ENCODE data around the gene ANKRD28.
"Not testable (repeated sequence)": the region's sequence is repeated elsewhere in the genome, so short reads cannot be mapped to it uniquely, and the experiment has no call there.

Gene ANKRD28

GRCh38 chr3:15769256-15769915 lies 28.4 kb downstream of the ANKRD28 start:
- H3K4me3 ChIP-seq (ENCODE audit: low read length): no peak overlapping the region
- no peak for TF ChIP-seq ZNF274 (IDR thresholded peaks at IDR 0.05; ENCODE audit: low read depth, low read length)

GRCh38 chr3:15768421-15769255 lies 29.1 kb downstream of the ANKRD28 start:
- H3K4me3 ChIP-seq (ENCODE audit: low read length): peak overlapping the region; percentile 42; the same call in 1 of the 2 replicates
- TF ChIP-seq ZNF274 (IDR thresholded peaks at IDR 0.05; ENCODE audit: low read depth, low read length): no peak

DNA sequence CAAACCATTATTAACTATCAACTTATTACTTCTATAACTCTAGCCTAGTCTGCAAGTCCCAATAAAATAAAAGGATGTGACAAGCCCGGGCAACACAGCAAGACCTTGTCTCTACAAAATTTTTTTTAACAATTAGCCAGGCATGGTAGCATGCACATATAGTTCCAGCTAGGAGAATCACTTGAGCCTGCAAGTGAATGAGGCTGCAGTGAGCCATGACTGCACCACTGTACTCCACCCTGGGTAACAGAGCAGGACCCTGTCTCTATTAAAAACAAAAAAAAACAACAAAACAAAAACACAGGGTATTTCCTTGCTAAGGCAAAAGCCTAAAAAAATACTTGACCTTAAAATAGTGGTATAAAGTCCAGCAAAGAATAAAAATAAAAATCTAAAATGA lies 31.4 kb downstream of the ANKRD28 start:
- TF ChIP-seq ZNF274 (IDR thresholded peaks at IDR 0.05; ENCODE audit: low read depth, low read length): no peak
- no peak overlapping the region for H3K4me3 ChIP-seq (ENCODE audit: low read length)

DNA sequence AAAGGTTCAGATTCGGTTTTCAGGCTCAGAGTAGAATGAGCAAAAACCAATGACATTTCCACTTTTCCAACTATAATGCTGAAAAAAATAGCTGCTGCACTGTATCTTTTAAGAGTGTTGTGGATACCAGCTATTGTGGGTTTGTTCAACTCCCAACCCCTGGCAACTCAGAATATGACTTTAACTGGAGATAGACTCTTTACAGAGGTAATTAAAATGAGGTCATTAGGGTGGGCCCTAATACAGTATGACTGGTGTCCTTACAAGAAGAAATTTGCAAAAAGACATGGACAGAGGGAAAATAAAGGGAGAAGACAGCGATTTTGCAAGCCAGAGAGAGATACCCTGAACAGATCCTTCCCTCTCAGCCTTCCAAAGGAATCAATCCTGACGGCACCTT lies 39.5 kb downstream of the ANKRD28 start:
- TF ChIP-seq ZNF274 (IDR thresholded peaks at IDR 0.05; ENCODE audit: low read depth, low read length): no peak
- H3K4me3 ChIP-seq (ENCODE audit: low read length): no peak overlapping the region

DNA sequence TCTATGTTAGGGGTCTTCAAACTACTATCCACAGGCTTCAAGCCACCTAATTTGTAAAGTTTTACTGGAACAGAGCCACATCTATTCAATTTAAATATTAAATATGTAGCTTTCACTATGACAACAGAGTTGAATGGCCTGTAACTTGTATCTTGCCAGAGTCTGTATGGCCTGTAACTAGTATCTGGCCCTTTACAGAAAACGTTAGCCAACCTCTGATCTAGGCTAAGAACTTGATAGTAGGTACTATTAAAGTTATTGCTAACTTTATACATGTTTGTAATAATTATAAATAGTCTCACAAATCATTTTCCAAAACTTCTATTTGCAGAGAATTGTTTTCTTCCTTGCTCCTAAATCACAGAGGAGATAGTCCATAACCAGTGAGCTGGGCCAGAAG lies 40.0 kb downstream of the ANKRD28 start:
- no peak for TF ChIP-seq ZNF274 (IDR thresholded peaks at IDR 0.05; ENCODE audit: low read depth, low read length)
- no peak overlapping the region for H3K4me3 ChIP-seq (ENCODE audit: low read length)

DNA sequence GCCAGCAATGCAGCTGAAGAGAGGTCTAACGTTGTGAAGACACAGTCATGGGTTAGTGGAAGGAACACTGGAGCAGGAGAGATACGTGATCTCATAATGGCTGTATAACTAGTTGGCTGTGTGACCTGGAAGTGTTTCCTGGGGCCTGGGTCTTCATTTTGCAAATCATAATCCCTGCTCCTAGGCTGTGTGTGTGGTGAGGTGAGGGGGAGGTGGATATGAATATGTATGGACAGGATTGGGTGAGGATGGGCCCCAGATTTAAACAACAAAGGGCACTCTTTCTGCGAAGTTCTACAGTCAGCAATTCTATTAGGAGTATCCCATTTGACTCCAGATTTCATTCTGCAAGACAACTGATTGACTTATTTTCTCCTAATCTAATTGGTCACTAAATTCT lies 41.3 kb downstream of the ANKRD28 start:
- no peak overlapping the region for H3K4me3 ChIP-seq (ENCODE audit: low read length)
- TF ChIP-seq ZNF274 (IDR thresholded peaks at IDR 0.05; ENCODE audit: low read depth, low read length): no peak

- no peak for TF ChIP-seq ZNF274 (IDR thresholded peaks at IDR 0.05; ENCODE audit: low read depth, low read length)
- no peak overlapping the region for H3K4me3 ChIP-seq (ENCODE audit: low read length)
Measured at GRCh38 chr3:15755780-15756179, 42.0 kb downstream of the ANKRD28 start.

DNA sequence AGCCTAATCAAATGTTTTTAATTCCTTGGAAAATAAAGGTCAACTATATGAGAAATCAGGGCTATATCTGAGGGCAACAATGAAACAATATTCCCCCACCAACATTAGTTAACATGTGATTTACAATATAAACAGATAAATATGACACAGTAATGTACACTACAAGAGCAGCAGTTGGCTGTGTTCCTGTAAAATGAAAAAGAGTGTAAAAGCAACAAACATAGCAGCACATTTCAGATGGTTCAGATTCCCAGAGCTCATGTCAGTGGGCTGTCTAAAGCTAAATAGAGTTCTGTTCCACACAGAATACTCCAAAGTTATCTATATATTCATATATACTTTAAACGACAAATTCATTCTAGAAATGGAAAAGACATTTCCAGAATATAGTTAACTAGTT lies 42.6 kb downstream of the ANKRD28 start:
- no peak for TF ChIP-seq ZNF274 (IDR thresholded peaks at IDR 0.05; ENCODE audit: low read depth, low read length)
- no peak overlapping the region for H3K4me3 ChIP-seq (ENCODE audit: low read length)

- no peak for TF ChIP-seq ZNF274 (IDR thresholded peaks at IDR 0.05; ENCODE audit: low read depth, low read length)
- no peak overlapping the region for H3K4me3 ChIP-seq (ENCODE audit: low read length)
Measured at GRCh38 chr3:15754047-15754446, 43.7 kb downstream of the ANKRD28 start.

DNA sequence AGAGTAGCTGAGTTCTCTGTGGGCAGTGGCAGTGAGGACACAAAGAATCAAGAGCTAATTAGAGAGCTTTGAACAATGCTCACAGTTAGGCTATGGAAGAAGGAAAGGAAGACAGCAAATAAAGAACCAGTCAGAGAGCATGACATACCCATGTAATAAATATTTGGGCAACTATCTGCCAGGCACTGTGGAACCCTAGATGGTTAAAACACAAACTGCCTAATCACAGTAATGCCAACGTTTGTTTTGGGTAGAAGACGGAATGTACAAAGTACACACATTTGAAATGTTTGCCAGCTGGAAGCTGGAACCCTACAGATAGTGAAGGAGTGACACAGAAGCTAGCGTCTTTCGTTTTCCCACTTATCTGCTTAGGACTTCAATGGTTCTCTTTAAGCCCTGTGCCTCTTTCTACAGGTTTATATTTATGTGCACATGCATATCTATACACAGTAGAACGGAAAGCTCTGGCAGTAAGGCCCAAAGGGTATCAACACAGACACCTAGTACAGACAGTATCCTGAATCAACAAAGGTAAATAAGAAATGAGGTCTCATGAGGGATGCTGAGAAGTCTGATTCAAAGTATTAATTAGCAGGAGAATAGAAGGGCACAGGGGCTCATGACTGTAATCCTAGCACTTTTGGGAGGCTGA lies 44.6 kb downstream of the ANKRD28 start:
- no peak overlapping the region for H3K4me3 ChIP-seq (ENCODE audit: low read length)
- no peak for TF ChIP-seq ZNF274 (IDR thresholded peaks at IDR 0.05; ENCODE audit: low read depth, low read length)

DNA sequence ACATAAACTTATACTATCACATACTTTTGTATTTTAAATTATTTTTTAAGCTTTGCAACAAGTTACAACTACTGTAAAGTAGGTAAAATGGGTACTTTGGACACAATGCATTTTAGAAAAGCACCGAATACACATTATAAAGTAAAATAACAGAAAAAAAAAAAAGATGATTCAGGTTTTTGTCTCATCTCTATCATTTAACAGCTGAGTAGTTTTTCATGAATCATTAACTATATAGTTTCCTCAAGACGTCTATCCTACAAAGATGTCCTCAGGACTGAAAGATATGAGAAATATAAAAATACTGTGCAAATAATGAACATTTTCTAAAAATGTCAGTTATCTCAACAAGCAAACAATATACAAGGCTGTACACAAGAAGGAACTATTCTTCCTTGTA lies 46.9 kb downstream of the ANKRD28 start:
- H3K4me3 ChIP-seq (ENCODE audit: low read length): no peak overlapping the region
- no peak for TF ChIP-seq ZNF274 (IDR thresholded peaks at IDR 0.05; ENCODE audit: low read depth, low read length)

- H3K4me3 ChIP-seq (ENCODE audit: low read length): no peak overlapping the region
- TF ChIP-seq ZNF274 (IDR thresholded peaks at IDR 0.05; ENCODE audit: low read depth, low read length): no peak
Measured at GRCh38 chr3:15750143-15750542, 47.6 kb downstream of the ANKRD28 start.

DNA sequence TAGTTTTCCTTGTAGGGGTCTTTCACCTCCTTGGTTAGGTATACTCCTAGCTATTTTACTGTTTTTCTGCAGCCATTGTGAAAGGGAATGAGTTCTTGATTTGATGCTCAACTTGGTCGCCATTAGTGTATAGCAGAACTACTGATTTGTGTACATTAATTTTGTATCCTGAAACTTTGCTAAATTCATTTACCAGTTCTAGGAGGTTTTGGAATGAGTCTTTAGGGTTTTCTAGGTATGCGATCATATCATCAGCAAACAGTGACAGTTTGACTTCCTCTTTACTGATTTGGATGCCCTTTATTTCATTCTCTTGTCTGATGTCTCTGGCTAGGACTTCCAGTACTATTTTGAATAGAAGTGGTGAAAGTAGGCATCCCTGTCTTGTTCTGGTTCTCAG lies 51.9 kb downstream of the ANKRD28 start:
- H3K4me3 ChIP-seq (ENCODE audit: low read length): not testable (repeated sequence)

DNA sequence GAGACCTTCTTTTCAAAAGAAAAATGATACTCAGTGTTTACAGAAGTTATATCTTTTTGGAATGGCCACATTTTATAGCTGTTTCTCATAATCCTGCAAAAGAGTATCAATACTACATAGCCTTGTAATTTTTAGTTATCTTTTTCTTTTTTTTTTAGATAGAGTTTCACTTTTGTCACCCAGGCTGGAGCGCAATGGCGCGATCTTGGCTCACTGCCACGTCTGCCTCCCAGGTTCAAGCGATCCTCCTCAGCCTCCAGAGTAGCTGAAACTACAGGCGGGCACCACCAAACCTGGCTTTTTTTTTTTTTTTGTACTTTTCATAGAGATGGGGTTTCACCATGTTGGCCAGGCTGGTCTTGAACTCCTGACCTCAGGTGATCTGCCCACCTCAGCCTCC lies 53.6 kb downstream of the ANKRD28 start:
- H3K4me3 ChIP-seq (ENCODE audit: low read length): no peak overlapping the region
- no peak for TF ChIP-seq ZNF274 (IDR thresholded peaks at IDR 0.05; ENCODE audit: low read depth, low read length)

DNA sequence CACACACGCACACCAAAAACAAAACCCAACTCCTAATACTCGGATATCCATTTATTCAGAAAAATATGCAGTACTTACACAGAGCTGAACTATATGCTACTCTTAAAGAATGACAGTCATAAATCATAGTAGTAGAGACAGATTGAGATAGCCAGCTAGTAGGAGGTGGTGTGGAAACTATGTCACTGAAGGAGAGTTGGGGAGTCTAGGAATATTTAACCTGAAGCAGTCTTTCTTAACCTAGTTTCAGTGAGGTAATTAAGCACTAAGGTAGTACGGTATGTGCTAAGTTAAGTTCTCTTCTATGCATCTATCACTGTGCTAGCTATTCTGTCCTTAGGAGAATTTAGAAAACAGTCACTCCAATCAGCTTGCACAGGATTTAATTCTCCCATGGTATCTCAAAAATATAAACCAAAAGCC lies 54.2 kb downstream of the ANKRD28 start:
- H3K4me3 ChIP-seq (ENCODE audit: low read length): no peak overlapping the region
- TF ChIP-seq ZNF274 (IDR thresholded peaks at IDR 0.05; ENCODE audit: low read depth, low read length): no peak

GRCh38 chr3:15742236-15742635 lies 55.5 kb downstream of the ANKRD28 start:
- H3K4me3 ChIP-seq (ENCODE audit: low read length): not testable (repeated sequence)

DNA sequence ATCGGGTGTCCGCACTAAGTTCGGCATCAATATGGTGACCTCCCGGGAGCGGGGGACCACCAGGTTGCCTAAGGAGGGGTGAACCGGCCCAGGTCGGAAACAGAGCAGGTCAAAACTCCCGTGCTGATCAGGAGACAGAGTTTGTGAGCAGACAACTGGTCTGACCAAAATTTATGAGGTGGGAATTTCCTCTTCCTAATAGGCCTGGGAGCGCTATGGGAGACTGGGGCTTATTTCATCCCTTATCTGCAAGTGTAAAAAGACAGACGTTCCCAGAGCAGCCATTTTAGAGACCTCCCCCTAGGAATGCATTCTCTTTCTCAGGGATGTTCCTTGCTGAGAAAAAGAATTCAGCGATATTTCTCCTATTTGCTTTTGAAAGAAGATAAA lies 59.2 kb downstream of the ANKRD28 start:
- not testable (repeated sequence) for H3K4me3 ChIP-seq (ENCODE audit: low read length)

Measured in GM08714 (cell line).